Amniotic epithelial cell (primary cell): Measurements from ENCODE around the gene MR1.

ENCODE experiments used
- DNase-seq: peaks from one replicate; pipeline ENCODE4 v3.0.0-alpha.2; 2010; ENCODE audit warnings: low read depth

MR1 gene

GRCh38 chr1:181091309-181092040 lies 57.7 kb downstream of the MR1 start:
- DNase-seq = no peak

GRCh38 chr1:181092056-181092455 lies 58.3 kb downstream of the MR1 start:
- DNase-seq = no peak

GRCh38 chr1:181092883-181093458 lies 59.2 kb downstream of the MR1 start:
- no peak for DNase-seq

GRCh38 chr1:181094416-181095212 lies 60.8 kb downstream of the MR1 start:
- peak; percentile 91 for DNase-seq

GRCh38 chr1:181095260-181095659 lies 61.5 kb downstream of the MR1 start:
- DNase-seq = no peak

GRCh38 chr1:181095763-181096184 lies 62.0 kb downstream of the MR1 start:
- no peak for DNase-seq

- DNase-seq = peak; percentile 73
Observed at GRCh38 chr1:181097242-181097641, 63.5 kb downstream of the MR1 start.

- DNase-seq = peak; percentile 95
Observed at GRCh38 chr1:181099152-181100014, 65.6 kb downstream of the MR1 start.

GRCh38 chr1:181100015-181100905 lies 66.5 kb downstream of the MR1 start:
- DNase-seq = no peak

GRCh38 chr1:181100934-181101333 lies 67.2 kb downstream of the MR1 start:
- DNase-seq = no peak

GRCh38 chr1:181101581-181102226 lies 67.9 kb downstream of the MR1 start:
- no peak for DNase-seq

- no peak for DNase-seq
Observed at GRCh38 chr1:181102841-181103240, 69.1 kb downstream of the MR1 start.

GRCh38 chr1:181103399-181103798 lies 69.6 kb downstream of the MR1 start:
- no peak for DNase-seq

- no peak for DNase-seq
Observed at GRCh38 chr1:181104042-181104789, 70.4 kb downstream of the MR1 start.

GRCh38 chr1:181104790-181105133 lies 71.0 kb downstream of the MR1 start:
- no peak for DNase-seq

GRCh38 chr1:181105134-181106021 lies 71.6 kb downstream of the MR1 start:
- peak; percentile 83 for DNase-seq

GRCh38 chr1:181106022-181106312 lies 72.2 kb downstream of the MR1 start:
- no peak for DNase-seq

GRCh38 chr1:181106479-181106878 lies 72.7 kb downstream of the MR1 start:
- no peak for DNase-seq

GRCh38 chr1:181107711-181108110 lies 73.9 kb downstream of the MR1 start:
- no peak for DNase-seq
